ENCODE measurements around the gene ATRX. TPM values are rescaled to one million over a fixed set of nuclear protein-coding genes. Genes with fewer than 3 reads are reported as not detected.

ATRX gene
- total RNA-seq, 1 experiment from 2014 or later = 61.3 TPM

DNA sequence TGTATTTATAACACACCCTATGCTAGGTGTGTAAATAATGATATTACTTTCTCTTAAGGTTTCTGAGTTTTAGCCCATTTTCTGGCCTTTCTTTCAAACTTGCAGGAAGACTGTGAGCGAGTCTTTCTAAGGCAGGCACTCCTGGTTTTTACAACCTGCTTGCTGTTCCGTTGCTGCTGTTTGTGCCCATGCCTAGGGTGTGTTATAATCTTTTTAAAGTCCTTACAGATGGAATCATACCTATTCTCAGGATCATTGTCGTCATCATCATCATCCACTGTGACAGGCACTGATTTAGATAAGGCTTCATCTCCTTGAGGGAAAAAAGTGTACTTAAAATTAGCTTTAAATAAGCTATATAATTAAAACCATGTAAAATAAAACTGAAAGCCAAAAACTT, 110.0 kb downstream of the ATRX start:
- no peak overlapping the region for H3K4me2 ChIP-seq (ENCODE audit: low read length)
- H3K4me3 ChIP-seq (replicated peaks in 1 of 2; ENCODE audit: low read depth in 1 of 2, low read length in 2 of 2) = no peak overlapping the region
- intact Hi-C loops (cut with micrococcal nuclease) = no loop called here
- ATAC-seq (no peak), DNase-seq (ENCODE audit: low read depth, low spot score) (no peak)
- H3K79me2 ChIP-seq (ENCODE audit: insufficient read depth, low read length) = no peaks in the 10 kb centered on the region
- TF ChIP-seq CTCF (IDR thresholded peaks at IDR 0.05 in 2 of 3, conservative IDR thresholded peaks at IDR 0.05 in 1 of 3; ENCODE audit: borderline replicate concordance in 1 of 3, insufficient read depth in 1 of 3, low read depth in 2 of 3, low read length in 2 of 3) (no peak), TCF7L2 (IDR thresholded peaks at IDR 0.05; ENCODE audit: borderline replicate concordance, extremely low read depth, insufficient read depth, insufficient read length) (no peak), CBX3 (IDR thresholded peaks at IDR 0.05; ENCODE audit: low read depth) (no peak)
- TF ChIP-seq, protein P1, sequence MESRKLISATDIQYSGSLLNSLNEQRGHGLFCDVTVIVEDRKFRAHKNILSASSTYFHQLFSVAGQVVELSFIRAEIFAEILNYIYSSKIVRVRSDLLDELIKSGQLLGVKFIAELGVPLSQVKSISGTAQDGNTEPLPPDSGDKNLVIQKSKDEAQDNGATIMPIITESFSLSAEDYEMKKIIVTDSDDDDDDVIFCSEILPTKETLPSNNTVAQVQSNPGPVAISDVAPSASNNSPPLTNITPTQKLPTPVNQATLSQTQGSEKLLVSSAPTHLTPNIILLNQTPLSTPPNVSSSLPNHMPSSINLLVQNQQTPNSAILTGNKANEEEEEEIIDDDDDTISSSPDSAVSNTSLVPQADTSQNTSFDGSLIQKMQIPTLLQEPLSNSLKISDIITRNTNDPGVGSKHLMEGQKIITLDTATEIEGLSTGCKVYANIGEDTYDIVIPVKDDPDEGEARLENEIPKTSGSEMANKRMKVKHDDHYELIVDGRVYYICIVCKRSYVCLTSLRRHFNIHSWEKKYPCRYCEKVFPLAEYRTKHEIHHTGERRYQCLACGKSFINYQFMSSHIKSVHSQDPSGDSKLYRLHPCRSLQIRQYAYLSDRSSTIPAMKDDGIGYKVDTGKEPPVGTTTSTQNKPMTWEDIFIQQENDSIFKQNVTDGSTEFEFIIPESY (IDR thresholded peaks at IDR 0.05; ENCODE audit: extremely low read depth, insufficient replicate concordance, low read length) = no peak
- no peaks in the 10 kb centered on the region; a peak in 1 of 4 replicates for H3K36me3 ChIP-seq (ENCODE audit: control insufficient read depth in 1 of 2, insufficient read depth in 2 of 2, low read length in 2 of 2)
- ChIA-PET RAD21 (ENCODE audit: low non-redundant PET in 1 of 2, low total read pairs in 2 of 2, uncharacterized antibody in 2 of 2, unreplicated experiment in 2 of 2) (no interaction called here), POLR2A (no interaction called here), CTCF (no interaction called here)
- no peaks in the 10 kb centered on the region for H3K4me1 ChIP-seq (ENCODE audit: control insufficient read depth in 1 of 2, insufficient read depth in 2 of 2, low read length in 2 of 2)
- H3K9ac ChIP-seq (ENCODE audit: low read length) = no peak overlapping the region
- no peaks in the 10 kb centered on the region for H3K9me2 ChIP-seq (ENCODE audit: insufficient read depth)
- H3K27ac ChIP-seq (ENCODE audit: low read depth, low read length) = no peak overlapping the region
- H3K9me3 ChIP-seq (ENCODE audit: control insufficient read depth in 1 of 2, insufficient read depth in 1 of 2, low read depth in 1 of 2, low read length in 2 of 2) = no peaks in the 10 kb centered on the region
- BruUV-seq (replicated peaks) = no TSS peak
- H3K27me3 ChIP-seq (ENCODE audit: insufficient read depth, low read length) = no peaks in the 10 kb centered on the region
- no peaks in the 10 kb centered on the region for H4K20me1 ChIP-seq (ENCODE audit: insufficient read depth)
- H2AFZ ChIP-seq (ENCODE audit: low read depth, low read length, poor library complexity, severe bottlenecking) = no peak overlapping the region
